ENCODE data around the gene CFD.

- no peak for TF ChIP-seq ZZZ3 (IDR thresholded peaks at IDR 0.05; ENCODE audit: control insufficient read depth, insufficient read length, low read depth)
- TF ChIP-seq SUPT20H (IDR thresholded peaks at IDR 0.05; ENCODE audit: borderline replicate concordance, control insufficient read depth, low read depth, low read length) = no peak
- no peak for TF ChIP-seq PRDM15 (CRISPR knock-in tag; IDR thresholded peaks at IDR 0.05)
- no peak for TF ChIP-seq CTCF (IDR thresholded peaks at IDR 0.05 in 2 of 3, conservative IDR thresholded peaks at IDR 0.05 in 1 of 3; ENCODE audit: control insufficient read depth in 2 of 3, extremely low read depth in 1 of 3, insufficient read depth in 1 of 3, low read depth in 3 of 3, low read length in 3 of 3)
- no peak for TF ChIP-seq ASH2L (IDR thresholded peaks at IDR 0.05; ENCODE audit: borderline replicate concordance, low read depth)
- TF ChIP-seq EP300 (IDR thresholded peaks at IDR 0.05; ENCODE audit: borderline replicate concordance in 1 of 2, control insufficient read depth in 1 of 2, low read depth in 2 of 2, low read length in 2 of 2) = no peak
- no peak for TF ChIP-seq PBX3 (IDR thresholded peaks at IDR 0.05; ENCODE audit: insufficient replicate concordance, low read depth, low read length)
- no peak for TF ChIP-seq EZH2 (IDR thresholded peaks at IDR 0.05; ENCODE audit: borderline replicate concordance, control insufficient read depth, low read depth, low read length)
- TF ChIP-seq POLR2A (IDR thresholded peaks at IDR 0.05; ENCODE audit: low read depth, low read length) = no peak
- TF ChIP-seq JUNB (IDR thresholded peaks at IDR 0.05) = no peak
- no peak for TF ChIP-seq SIN3A (IDR thresholded peaks at IDR 0.05; ENCODE audit: low read depth, low read length)
- TF ChIP-seq CREB1 (IDR thresholded peaks at IDR 0.05; ENCODE audit: low read depth) = no peak
- no peak for TF ChIP-seq KDM1A (IDR thresholded peaks at IDR 0.05; ENCODE audit: borderline replicate concordance)
- no peak for TF ChIP-seq CEBPB (IDR thresholded peaks at IDR 0.05; ENCODE audit: borderline replicate concordance in 1 of 2, low read depth in 2 of 2, low read length in 2 of 2)
Observed at GRCh38 chr19:896434-896833, 37.0 kb downstream of the CFD start.
